ENCODE measurements around the gene PRDX3.

DNA sequence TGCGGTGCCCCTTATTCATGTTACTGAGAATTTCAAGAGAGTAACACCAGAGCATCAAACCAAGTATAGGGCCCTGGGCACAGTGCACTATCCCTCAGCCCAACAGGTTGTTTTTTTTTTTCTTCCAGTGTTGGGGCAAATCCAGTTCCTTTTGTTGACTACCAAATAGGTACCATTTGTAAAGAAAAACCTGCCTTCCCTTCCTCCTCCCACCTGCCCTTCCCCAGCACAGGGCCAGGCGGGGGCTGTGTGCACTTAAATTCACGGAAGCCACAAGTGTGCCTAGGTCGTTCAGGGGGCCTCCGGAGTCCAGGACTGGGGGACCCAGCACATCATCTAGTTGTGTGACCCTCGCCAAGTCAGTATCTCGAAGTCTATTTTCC lies 12.5 kb downstream of the PRDX3 start:
- TF ChIP-seq, protein P1, sequence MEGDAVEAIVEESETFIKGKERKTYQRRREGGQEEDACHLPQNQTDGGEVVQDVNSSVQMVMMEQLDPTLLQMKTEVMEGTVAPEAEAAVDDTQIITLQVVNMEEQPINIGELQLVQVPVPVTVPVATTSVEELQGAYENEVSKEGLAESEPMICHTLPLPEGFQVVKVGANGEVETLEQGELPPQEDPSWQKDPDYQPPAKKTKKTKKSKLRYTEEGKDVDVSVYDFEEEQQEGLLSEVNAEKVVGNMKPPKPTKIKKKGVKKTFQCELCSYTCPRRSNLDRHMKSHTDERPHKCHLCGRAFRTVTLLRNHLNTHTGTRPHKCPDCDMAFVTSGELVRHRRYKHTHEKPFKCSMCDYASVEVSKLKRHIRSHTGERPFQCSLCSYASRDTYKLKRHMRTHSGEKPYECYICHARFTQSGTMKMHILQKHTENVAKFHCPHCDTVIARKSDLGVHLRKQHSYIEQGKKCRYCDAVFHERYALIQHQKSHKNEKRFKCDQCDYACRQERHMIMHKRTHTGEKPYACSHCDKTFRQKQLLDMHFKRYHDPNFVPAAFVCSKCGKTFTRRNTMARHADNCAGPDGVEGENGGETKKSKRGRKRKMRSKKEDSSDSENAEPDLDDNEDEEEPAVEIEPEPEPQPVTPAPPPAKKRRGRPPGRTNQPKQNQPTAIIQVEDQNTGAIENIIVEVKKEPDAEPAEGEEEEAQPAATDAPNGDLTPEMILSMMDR (IDR thresholded peaks at IDR 0.05) = no peak
- TF ChIP-seq POLR2A (IDR thresholded peaks at IDR 0.05) = no peak
